Esophagus mucosa (tissue), 1 donor: ENCODE results near the gene ALOX12B. TPM values are rescaled to one million over a fixed set of nuclear protein-coding genes. Genes with fewer than 3 reads are reported as not detected.

Experiments
- ATAC-seq: fragments of 200-7000 bp; cut with Tn5 transposase; one replicate; pipeline ENCODE4 v1.9.1; 2020
- total RNA-seq: library from RNA; stranded (reverse); gene quantifications from one replicate; pipeline ENCODE4 v1.2.4, GENCODE V29; 2023
- donor health status: DM: yes; HTN: yes; CAD: no.

ALOX12B gene
- 15.0 TPM for total RNA-seq

DNA sequence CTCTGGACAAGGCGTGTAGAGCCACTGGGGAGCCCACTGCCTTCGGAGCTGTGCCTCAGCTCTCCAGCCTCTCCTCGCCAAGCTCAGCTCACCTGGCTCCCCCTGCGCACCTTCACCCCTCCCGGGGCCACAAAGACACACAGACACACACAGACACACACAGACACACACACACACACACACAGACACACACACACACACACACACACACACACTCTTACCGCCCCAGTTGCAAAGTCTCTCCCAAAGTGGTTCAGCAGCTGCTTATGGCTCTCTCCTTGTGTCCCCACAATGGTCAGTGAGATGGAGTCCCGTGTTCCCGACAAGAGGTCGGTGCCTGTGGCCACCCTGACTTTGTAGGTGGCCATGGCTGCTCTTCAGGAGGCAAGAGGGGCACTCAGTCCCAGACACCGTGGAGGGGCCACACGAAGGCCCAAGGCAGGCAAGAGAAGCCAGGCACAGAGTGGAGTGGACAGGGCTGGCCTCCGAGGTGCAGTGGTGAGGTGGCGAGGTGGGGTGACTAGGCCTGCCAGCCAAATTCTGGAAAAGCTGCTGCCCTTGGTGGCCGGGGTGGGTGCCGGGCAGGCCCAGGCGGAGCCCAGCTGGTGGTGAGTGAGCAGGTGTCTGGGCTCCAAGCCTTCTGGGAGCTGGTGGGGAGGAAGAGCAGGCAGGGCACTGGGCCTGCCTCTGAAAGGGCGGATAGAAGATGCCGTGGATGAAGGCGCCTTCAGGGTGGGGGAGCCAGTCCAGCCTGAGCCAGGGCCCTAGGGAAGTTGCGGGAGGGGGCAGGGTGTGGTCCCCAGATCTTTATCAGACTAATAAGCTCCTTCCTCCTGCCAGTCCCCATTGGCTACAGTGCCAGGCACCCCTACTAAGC is at the start of gene ALOX12B:
Gene ALOX12B (minus strand): TSS at position 642 of the 877 bp plus-strand sequence. CDS start 274 bp downstream, at position 368.
- ATAC-seq = peak; percentile 42

- ATAC-seq = no peak
Measured at GRCh38 chr17:8133941-8134340, 46.4 kb upstream of the ALOX12B start.

- peak; percentile 12 for ATAC-seq
Measured at GRCh38 chr17:8133399-8133798, 45.9 kb upstream of the ALOX12B start.

GRCh38 chr17:8131844-8132441 is 44.4 kb upstream of the ALOX12B start:
- ATAC-seq = peak; percentile 35

- no peak for ATAC-seq
Measured at GRCh38 chr17:8128125-8128784, 40.7 kb upstream of the ALOX12B start.

DNA sequence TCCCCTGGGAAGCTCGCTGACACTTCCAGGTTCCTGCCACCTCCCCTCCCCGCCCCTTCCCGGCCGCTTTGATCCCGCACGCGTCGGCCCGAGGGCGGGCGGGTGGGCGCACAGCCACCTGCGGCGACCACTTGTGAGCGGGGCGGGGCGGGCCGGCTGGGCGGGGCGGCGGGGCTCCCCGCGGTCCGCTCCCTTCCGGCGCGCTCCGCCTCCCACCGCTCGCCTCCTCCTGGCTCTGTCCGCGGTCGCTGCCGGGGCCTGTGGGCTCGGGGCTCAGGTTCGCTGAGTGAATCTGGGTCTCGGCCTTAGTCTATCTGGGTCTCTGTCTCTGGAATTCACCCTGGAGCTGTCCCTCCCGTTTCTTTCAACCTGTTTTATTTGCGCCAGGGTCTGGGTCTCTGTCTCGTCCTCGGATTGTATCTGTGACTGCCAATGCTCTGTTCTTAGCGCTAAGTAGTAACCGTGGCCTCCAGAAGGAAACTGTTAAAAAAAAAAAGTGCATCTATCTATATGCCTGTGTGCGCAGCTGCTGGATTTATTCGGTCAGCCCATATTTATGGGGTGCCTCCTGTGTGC is 39.1 kb upstream of the ALOX12B start:
- peak; percentile 7 for ATAC-seq

DNA sequence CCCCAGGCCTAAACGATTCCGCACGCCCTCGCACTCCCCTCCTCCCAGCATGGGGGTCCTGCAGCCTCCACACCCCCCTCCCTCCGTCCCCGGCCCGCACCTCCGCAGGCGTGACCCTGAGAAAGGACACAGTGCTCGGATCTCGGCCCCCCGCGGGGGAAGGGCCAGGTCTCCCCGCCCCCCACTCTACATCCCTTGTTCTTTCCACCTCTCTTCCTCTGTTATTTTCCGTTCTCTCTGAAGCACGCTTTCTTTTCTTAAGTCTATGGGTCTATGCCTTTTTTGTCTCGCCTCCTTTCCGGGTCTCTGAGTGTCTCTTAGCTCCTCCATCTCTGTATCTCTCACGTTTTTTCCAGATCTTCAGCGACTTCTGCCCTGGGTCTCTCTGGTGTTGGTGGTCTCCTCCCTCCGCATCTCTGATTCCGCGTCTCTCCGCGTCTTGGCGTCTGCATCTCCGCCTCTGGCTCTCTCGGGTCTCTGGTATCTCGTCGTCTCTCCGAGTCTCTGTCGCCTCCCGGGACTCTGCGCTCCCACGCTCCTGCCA is 38.5 kb upstream of the ALOX12B start:
- no peak for ATAC-seq

DNA sequence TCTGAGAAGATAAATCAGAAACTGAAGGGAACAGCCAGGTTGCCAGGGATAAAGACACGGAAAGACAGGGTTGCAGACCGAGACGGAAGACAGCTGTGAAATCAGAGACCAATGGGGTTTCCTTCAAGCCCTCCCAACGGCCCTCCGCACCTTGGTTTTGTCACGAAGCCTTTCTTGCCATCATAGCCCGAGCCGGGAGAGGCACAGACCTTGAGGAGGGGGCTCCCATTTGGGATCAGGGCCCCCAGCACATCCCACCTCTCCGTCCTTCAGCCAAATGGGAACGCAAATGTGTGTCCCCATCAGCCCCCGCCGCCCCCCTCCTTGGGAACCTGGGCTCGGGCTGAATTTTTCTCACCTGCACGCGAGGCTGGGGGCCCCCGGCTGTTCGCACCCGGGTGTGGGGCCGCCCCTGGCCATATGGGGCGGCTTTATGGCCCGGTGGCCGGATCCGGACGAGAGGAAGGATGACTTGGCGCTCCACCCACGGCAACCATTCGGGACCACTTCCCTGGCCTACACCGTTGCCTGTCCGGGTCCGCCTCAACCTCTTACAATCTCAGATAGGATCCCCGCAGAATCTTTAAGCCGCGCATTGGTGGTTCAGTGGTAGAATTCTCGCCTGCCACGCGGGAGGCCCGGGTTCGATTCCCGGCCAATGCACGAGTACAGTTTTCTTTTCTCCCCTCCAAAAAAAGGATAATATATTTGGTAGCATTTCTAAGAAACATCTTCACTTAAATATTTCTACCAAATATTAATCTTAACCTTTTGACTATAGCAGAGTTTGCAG is 37.8 kb upstream of the ALOX12B start:
- ATAC-seq = peak; percentile 7

GRCh38 chr17:8124350-8125153 is 37.0 kb upstream of the ALOX12B start:
- ATAC-seq = no peak

DNA sequence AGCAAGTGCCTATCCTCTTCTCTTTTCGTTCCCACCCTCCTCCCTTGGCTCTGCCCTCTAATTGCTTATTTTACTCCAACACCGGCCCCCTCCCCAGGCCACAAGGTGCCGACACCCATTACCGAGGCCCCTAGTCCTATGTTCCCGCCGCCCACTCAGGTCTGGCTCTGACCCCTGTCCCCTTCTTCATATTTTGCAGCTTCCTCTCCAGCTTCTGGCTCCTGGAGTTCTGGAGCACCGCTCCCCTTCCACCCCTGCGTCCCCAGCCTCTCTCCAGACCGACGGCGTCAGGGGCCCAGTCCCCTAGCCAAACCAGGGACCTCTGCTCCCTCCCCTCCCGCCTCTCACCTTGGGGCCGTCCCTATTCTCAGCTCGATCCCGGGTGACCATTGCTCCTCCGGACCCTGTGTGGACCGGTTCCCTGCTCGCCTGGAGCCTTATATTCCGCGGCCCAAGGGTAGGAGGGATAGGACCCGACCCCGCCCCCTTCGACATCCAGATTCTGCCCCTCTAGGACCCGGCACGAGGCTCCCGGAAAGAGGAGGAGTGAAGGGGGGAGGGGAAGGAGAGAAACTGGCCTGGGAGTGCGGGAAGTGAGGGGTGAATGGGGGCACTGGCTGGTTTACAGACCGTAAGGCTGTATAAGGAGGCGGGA is 36.3 kb upstream of the ALOX12B start, which contains the start of gene HES7:
Gene HES7 (minus strand): TSS at position 412 of the 655 bp plus-strand sequence. CDS start 22 bp downstream, at position 390.
- no peak for ATAC-seq

DNA sequence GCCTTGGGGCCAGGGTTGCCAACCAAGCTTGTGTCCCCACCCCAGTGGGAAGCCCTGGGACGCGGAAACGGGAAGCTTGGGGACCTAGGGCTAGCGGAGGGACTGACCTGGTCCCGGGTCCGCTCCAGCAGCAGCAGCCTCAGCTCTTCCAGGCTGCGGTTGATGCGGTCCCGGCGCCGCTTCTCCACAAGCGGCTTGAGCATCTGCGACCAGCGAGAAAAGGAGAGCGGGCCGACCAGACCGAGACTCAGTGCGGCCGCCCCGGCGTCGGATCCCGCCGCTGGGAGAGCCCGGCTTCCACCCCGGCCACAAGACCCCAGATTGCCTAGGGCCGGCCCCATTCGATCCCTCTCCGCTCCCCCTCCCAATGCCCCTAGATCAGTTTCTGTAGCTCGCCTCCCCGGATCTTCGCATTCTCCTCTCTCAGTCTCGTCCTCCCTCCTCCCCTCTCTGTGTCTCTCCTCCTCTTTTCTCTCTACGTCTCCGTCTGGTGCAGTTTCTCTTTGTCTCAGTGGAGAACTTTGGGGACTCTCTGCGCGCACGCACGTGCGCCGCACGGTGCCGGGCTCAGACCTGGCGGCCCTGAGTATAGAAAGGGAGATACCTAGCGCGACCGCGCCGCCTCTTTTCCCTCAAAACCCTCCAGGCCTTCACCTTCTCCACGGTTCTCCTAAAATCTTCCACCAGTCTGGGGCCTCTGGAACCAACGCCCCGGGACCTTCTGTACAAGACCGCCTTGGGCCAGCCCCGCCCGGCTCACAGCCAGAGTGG is 35.6 kb upstream of the ALOX12B start:
- ATAC-seq = no peak

DNA sequence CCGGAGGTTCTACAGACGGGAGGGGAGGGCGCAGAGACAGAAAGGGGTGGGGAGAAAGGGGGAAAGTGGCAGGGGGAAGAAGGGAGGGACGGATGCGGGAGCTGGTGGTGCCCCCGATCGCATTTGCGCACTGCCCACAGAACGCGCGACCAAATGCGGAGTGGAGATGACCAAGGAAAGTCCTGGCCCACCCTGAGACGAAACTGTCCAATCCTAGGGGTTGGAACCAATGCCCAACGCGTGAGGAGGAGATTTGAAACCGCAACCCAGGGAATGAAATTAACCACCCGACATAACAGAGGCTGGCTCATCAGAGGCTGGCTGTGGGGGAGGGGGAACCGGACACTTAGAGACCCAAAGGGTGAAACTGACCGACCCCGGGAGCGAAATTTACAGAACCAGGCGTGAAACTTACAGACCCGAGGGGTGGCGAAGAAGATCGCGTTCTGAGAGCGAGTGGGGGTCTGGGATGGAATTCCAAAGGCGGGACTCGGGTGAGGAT is 35.0 kb upstream of the ALOX12B start:
- no peak for ATAC-seq

GRCh38 chr17:8121681-8122421 is 34.3 kb upstream of the ALOX12B start:
- no peak for ATAC-seq

DNA sequence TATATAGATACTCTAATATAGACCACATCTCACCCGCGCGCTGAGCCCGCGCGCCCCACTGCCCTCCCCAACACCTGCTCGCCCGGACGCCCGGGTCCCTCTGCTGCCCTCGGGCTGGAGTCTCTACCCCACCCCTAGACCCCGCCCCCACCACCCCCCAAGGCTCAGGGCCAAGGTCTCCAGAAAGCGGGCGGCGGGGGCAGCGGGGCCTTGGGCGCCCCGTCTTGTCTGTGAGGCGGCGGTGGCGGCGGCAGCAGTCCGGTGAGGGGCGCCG is 33.8 kb upstream of the ALOX12B start:
- ATAC-seq = no peak

GRCh38 chr17:8120520-8121406 is 33.2 kb upstream of the ALOX12B start:
- peak; percentile 45 for ATAC-seq

- ATAC-seq = peak; percentile 58
Measured at GRCh38 chr17:8119581-8120519, 32.3 kb upstream of the ALOX12B start.
